Activated CD8-positive, alpha-beta T cell treated with anti-CD3 and anti-CD28 coated beads, Interleukin-2, amount 10 ng/mL, durations not matched to agents 7 days and 5 days (primary cell): ENCODE measurements around the gene SLC25A25. TPM values are rescaled to one million over a fixed set of nuclear protein-coding genes. Genes with fewer than 3 reads are reported as not detected.
"Not testable (repeated sequence)": the region's sequence is repeated elsewhere in the genome, so short reads cannot be mapped to it uniquely, and the experiment has no call there.

ENCODE experiments used
- ATAC-seq: fragments of 150-1000 bp; cut with Tn5 transposase; one replicate; pipeline ENCODE4 v1.10.0; 2021; ENCODE audit warnings: moderate library complexity
- CTCF ChIA-PET: fragments of 350-600 bp; sonication (Branson Sonifier 250); formaldehyde crosslinking; loops from one replicate; lab custom pipeline; 2021; ENCODE audit warnings: antibody characterized with exemption; lab: Charles Lee
- POLR2A ChIA-PET: fragments of 350-600 bp; sonication (Branson Sonifier 250); formaldehyde crosslinking; loops from one replicate; lab custom pipeline; 2021; ENCODE audit warnings: antibody characterized with exemption; lab: Charles Lee
- DNase-seq: peaks from one replicate; pipeline ENCODE4 v3.0.0-alpha.2; 2020
- H3K27ac Mint-ChIP-seq: one replicate; pipeline ENCODE4 v1.8.0; 2021; ENCODE audit warnings: mild to moderate bottlenecking, mixed read lengths
- H3K27me3 Mint-ChIP-seq: one replicate; pipeline ENCODE4 v1.8.0; 2021; ENCODE audit warnings: low read depth, mixed read lengths
- H3K36me3 Mint-ChIP-seq: one replicate; pipeline ENCODE4 v1.8.0; 2021; ENCODE audit warnings: low read depth, mixed read lengths
- H3K4me1 Mint-ChIP-seq: one replicate; pipeline ENCODE4 v1.8.0; 2021; ENCODE audit warnings: low read depth, mixed read lengths
- H3K4me3 Mint-ChIP-seq: one replicate; pipeline ENCODE4 v1.8.0; 2021; ENCODE audit warnings: mild to moderate bottlenecking, mixed read lengths
- H3K9me3 Mint-ChIP-seq: one replicate; pipeline ENCODE4 v1.8.0; 2022; ENCODE audit warnings: mixed read lengths; ENCODE audit not compliant: insufficient read depth
- total RNA-seq, 2 experiments: library from RNA; stranded (reverse); gene quantifications; one replicate each; pipeline ENCODE4 v1.2.3, GENCODE V29; 2021

SLC25A25 gene
- total RNA-seq, result 10 to 100 TPM; 17.2 to 19.2 TPM

DNA sequence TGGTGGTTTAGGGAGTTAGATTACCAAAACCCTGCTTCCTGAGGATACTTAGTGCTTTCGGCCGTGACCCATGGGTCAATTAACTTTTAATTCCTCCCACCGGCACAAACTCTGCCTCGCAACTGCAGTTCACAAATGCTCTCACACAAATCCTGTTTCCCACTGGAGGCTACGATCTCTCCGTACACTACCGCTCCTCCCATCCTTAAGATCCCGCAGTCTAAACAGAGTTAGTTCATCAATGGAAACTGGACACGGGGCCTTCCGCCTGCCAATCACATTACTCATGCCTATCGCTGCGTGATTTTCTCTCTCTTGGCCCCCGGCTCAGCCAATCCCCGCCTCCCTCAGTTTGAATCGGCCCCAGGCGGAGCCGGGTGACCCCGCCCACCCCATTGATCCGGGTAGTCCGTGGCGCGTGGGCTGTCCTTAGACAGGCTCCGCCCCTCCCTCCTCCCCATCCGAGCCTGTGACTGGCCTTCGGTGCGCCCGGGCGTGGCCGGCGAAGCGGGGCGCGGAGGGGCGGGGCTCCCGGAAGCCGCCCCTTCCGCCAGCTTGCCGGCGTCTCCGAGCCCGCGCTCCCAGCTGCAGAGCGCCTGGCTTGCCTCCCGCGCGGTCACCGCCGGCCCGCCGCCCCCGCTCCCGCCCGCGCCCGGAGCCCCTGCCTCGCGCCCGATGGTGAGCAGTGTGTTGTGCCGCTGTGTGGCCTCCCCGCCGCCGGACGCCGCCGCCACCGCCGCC, at the start of gene SLC25A25:
SLC25A25 (plus strand) TSS at position 588 of the 741 bp plus-strand sequence; CDS start at position 676, 88 bp downstream.
- peak; percentile 100 for DNase-seq
- peaks cover 40% of the 10 kb centered on the region for H3K36me3 Mint-ChIP-seq
- peak; percentile 82 for ATAC-seq
- POLR2A ChIA-PET, result interaction anchor here (0.6 to 2.3 kb wide), 12 partner anchors 10 to 346 kb away, joined by 3 to 12 read pairs (median 4); no protein-coding TSS in a partner anchor
- H3K27me3 Mint-ChIP-seq, result no peaks in the 10 kb centered on the region
- H3K4me3 Mint-ChIP-seq, result peak within 1 kb of the TSS; percentile 99
- H3K4me1 Mint-ChIP-seq, result peaks cover 50% of the 10 kb centered on the region
- CTCF ChIA-PET, result interaction anchor here (0.8 to 2.5 kb wide), 14 partner anchors 10 to 333 kb away, joined by 3 to 12 read pairs (median 4); partner anchors contain the start of gene TOR2A
- H3K27ac Mint-ChIP-seq, result peak within 1 kb of the TSS; percentile 90
- H3K9me3 Mint-ChIP-seq, result no peaks in the 10 kb centered on the region

DNA sequence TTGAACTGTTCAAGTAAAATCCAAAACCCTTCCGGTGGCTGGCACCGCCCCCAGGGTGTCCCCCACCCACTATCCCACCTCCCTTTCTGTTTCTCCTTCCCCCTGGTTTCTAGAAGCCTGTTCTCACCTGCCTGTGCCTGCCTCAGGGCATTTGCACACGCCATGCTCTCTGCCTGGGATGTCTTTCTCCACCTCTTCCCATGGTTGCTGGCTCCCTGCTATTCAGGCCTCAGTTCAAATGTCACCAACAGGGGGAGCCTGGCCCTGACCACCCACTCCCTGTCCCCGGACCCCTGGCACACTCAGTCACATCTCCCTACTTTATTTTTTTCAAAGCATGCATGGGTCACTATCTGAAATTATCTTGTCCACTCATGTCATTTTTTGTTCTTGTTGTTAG, 47.3 kb upstream of the SLC25A25 start:
- H3K27me3 Mint-ChIP-seq, result no peaks in the 10 kb centered on the region
- CTCF ChIA-PET, result interaction anchor here (0.7 to 2.5 kb wide), 7 partner anchors 12 to 127 kb away, joined by 3 to 12 read pairs (median 3); no protein-coding TSS in a partner anchor
- H3K4me1 Mint-ChIP-seq, result peaks cover 60% of the 10 kb centered on the region
- ATAC-seq, result no peak
- no peaks in the 10 kb centered on the region for H3K9me3 Mint-ChIP-seq
- DNase-seq, result no peak
- no peaks in the 10 kb centered on the region for H3K36me3 Mint-ChIP-seq
- POLR2A ChIA-PET, result interaction anchor here (1.2 to 2.4 kb wide), 3 partner anchors 13 to 49 kb away, joined by 3 to 7 read pairs (median 3); no protein-coding TSS in a partner anchor
- peak overlapping the region; percentile 66 for H3K27ac Mint-ChIP-seq
- H3K4me3 Mint-ChIP-seq, result no peak overlapping the region

DNA sequence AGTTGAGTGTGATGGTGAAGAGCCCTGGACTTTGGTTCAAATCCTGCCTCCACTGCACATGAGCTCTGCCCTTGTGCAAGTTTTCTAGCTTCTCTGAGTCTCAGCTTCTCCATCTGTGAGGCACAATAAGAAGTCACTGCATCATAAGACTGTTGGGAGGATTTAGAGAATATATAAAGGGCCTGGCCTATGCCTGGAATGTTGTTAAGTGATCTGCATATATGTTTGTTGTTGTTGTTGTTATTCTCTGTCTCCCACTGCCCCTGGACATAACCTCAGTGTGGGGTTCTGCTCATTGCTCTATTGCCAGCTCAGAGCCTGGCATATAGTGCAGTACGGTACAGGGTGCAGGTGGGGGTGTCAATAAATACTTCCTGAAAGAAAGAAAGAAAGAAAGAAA, 46.9 kb upstream of the SLC25A25 start:
- Mint-ChIP-seq H3K4me1 (peaks cover 62% of the 10 kb centered on the region), H3K27ac (peak overlapping the region; percentile 66), H3K4me3 (no peak overlapping the region), H3K27me3 (no peaks in the 10 kb centered on the region), H3K9me3 (no peaks in the 10 kb centered on the region), H3K36me3 (no peaks in the 10 kb centered on the region)
- POLR2A ChIA-PET, result interaction anchor here (1.3 to 2.4 kb wide), 2 partner anchors 14 to 50 kb away, joined by 3 to 7 read pairs; no protein-coding TSS in a partner anchor
- no peak for ATAC-seq
- no peak for DNase-seq
- CTCF ChIA-PET, result interaction anchor here (0.7 to 2.5 kb wide), 4 partner anchors 13 to 128 kb away, joined by 3 to 12 read pairs (median 3); no protein-coding TSS in a partner anchor

DNA sequence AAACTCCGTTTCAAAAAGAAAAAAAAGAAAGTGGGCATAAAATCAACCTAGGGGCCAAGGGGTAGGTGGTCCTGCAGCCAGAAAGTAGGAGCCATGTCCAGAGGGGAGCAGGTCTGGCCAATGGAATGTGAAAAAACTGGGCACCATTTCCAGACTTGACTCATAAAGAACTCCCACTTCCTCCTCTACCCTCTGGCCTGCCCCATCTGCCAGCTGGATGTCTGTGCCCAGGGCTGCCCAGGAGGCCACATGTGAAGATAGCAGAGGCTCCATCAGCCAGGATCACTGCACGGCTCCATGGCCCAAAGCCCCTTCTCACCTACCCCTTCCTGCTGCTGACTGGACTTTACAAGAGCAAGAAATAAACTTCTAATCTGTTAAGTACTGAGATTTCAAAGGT, 45.1 kb upstream of the SLC25A25 start:
- no peaks in the 10 kb centered on the region for H3K36me3 Mint-ChIP-seq
- POLR2A ChIA-PET, result interaction anchor here (1.3 kb wide), 1 partner anchor 15 kb away, joined by 5 read pairs; no protein-coding TSS in a partner anchor

DNA sequence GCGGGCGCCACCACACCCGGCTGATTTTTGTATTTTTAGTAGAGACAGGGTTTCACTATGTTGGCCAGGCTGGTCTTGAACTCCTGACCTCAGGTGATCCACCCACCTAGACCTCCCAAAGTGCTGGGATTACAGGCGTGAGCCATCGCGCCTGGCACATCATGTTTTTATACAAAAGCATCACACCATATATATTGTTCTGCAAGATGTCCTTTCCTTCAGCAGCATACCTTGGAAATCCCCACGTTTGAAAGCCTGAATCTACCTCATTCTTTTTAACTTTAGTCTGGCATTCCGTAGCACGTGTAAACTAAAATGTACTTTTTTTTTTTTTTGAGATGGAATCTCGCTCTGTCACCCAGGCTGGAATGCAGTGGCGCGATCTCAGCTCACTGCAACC, 44.4 kb upstream of the SLC25A25 start:
- CTCF ChIA-PET, result interaction anchor here (3.9 to 4.7 kb wide), 2 partner anchors 11 to 44 kb away, joined by 26 to 32 read pairs; partner anchors contain the start of gene EEIG1
- ATAC-seq, H3K4me3 Mint-ChIP-seq, H3K9me3 Mint-ChIP-seq, H3K36me3 Mint-ChIP-seq, DNase-seq, H3K27me3 Mint-ChIP-seq, H3K27ac Mint-ChIP-seq, POLR2A ChIA-PET: not testable (repeated sequence)
- H3K4me1 Mint-ChIP-seq, result peaks cover 87% of the 10 kb centered on the region

More for the DNA sequence above, 45.1 kb upstream of the SLC25A25 start:
- Mint-ChIP-seq H3K4me3 (no peak overlapping the region), H3K27me3 (no peaks in the 10 kb centered on the region), H3K9me3 (no peaks in the 10 kb centered on the region), H3K27ac (peak overlapping the region; percentile 62), H3K4me1 (peaks cover 79% of the 10 kb centered on the region)
- ATAC-seq (no peak), DNase-seq (no peak)
- CTCF ChIA-PET, result no interaction called here

DNA sequence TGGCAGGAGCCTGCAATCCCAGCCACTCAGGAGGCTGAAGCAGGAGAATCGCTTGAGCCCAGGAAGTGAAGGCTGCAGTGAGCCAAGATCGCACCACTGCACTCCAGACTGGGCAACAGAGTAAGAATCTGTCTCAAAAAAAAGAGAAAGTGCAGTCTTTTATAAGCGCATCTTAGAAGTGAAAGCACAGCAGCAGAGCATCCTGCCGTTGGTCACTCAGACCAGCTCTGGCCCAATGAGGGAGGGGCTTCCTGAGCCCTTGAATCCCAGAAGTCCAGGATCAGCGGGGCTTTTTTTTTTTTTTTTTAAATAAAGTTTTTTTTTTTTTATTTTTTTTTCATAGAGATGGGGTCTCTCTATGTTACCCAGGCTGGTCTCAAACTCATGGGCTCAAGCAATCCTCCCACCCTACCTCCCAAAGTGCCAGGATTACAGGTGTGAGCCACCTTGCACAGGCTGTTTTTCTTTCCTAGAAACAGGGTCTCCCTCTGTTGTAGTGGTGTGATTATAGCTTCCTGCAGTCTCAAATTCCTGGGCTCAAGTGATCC, 43.2 kb upstream of the SLC25A25 start:
- DNase-seq, result peak; percentile 39
- peaks cover 92% of the 10 kb centered on the region for H3K4me1 Mint-ChIP-seq
- CTCF ChIA-PET, result interaction anchor here (1.0 to 4.7 kb wide), 7 partner anchors 8 to 69 kb away, joined by 3 to 32 read pairs (median 25); partner anchors contain the start of genes EEIG1, NAIF1 and SLC25A25
- peak overlapping the region; percentile 71 for H3K4me3 Mint-ChIP-seq
- no peaks in the 10 kb centered on the region for H3K27me3 Mint-ChIP-seq
- ATAC-seq, result no peak
- H3K27ac Mint-ChIP-seq, result peak overlapping the region; percentile 96
- no peaks in the 10 kb centered on the region for H3K9me3 Mint-ChIP-seq
- POLR2A ChIA-PET, result interaction anchor here (0.7 to 12.5 kb wide), 8 partner anchors 10 to 110 kb away, joined by 3 to 183 read pairs (median 5); partner anchors contain the start of genes DPM2, EEIG1 and NAIF1
- no peaks in the 10 kb centered on the region for H3K36me3 Mint-ChIP-seq

DNA sequence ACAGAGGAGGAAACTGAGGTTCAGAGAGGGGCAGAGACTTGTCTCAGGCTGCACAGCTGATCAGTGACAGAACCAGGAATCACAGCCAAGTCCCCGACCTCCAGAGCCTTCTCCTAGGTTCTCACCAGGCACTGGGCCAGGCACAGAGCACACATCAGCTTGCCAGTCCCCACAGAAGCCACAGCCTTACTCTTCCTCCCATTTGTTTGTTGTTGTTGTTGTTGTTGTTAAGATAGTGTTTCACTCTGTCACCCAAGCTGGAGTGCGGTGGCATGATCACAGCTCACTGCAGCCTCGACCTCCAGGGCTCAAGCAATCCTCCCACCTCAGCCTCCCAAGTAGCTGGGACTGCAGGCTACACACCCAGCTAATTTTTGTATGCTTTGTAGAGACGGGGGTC, 42.3 kb upstream of the SLC25A25 start:
- CTCF ChIA-PET, result interaction anchor here (0.8 to 4.7 kb wide), 12 partner anchors 9 to 83 kb away, joined by 3 to 32 read pairs (median 7); partner anchors contain the start of genes EEIG1, NAIF1 and SLC25A25
- Mint-ChIP-seq H3K4me1 (peaks cover 93% of the 10 kb centered on the region), H3K27ac (peak overlapping the region; percentile 96), H3K4me3 (peak overlapping the region; percentile 71), H3K27me3 (no peaks in the 10 kb centered on the region), H3K9me3 (no peaks in the 10 kb centered on the region), H3K36me3 (peaks cover 1% of the 10 kb centered on the region)
- DNase-seq (peak; percentile 54), ATAC-seq (peak; percentile 20)
- POLR2A ChIA-PET, result interaction anchor here (0.8 to 12.5 kb wide), 10 partner anchors 8 to 111 kb away, joined by 3 to 183 read pairs (median 6); partner anchors contain the start of genes DPM2, EEIG1 and NAIF1

DNA sequence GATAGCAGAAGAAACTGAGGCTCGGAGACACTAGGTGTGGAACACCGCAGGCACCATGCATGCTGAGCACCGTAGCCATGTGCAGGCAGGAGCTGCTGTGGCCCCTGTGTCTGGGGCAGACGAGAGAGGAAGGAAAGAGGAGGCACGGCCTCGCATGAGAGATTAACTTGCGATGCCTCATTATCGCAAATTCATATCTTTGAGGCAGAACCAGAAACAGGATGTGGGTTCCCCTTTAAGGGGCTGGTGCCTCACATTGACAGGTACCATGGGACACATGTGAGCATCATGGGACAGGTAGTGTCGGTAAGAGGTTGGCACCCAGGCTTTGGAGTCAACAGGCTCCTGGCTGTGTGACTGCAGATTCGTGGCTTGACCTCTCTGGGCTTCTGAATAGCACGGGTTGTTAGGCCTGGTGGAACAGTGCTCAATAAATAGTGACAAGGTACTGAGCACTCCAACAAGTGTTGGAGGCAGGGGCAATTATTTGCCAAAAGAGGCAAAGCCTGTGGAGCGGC, 41.7 kb upstream of the SLC25A25 start:
- ATAC-seq, result peak; percentile 70
- Mint-ChIP-seq H3K9me3 (no peaks in the 10 kb centered on the region), H3K27ac (peak overlapping the region; percentile 96), H3K4me3 (peak overlapping the region; percentile 71), H3K27me3 (no peaks in the 10 kb centered on the region), H3K4me1 (peaks cover 93% of the 10 kb centered on the region), H3K36me3 (peaks cover 3% of the 10 kb centered on the region)
- POLR2A ChIA-PET, result interaction anchor here (0.8 to 12.5 kb wide), 9 partner anchors 8 to 89 kb away, joined by 3 to 183 read pairs (median 7); partner anchors contain the start of genes DPM2, EEIG1 and NAIF1
- CTCF ChIA-PET, result interaction anchor here (0.8 to 4.7 kb wide), 13 partner anchors 9 to 292 kb away, joined by 3 to 32 read pairs (median 6); partner anchors contain the start of genes EEIG1, NAIF1 and SLC25A25
- peak; percentile 92 for DNase-seq

DNA sequence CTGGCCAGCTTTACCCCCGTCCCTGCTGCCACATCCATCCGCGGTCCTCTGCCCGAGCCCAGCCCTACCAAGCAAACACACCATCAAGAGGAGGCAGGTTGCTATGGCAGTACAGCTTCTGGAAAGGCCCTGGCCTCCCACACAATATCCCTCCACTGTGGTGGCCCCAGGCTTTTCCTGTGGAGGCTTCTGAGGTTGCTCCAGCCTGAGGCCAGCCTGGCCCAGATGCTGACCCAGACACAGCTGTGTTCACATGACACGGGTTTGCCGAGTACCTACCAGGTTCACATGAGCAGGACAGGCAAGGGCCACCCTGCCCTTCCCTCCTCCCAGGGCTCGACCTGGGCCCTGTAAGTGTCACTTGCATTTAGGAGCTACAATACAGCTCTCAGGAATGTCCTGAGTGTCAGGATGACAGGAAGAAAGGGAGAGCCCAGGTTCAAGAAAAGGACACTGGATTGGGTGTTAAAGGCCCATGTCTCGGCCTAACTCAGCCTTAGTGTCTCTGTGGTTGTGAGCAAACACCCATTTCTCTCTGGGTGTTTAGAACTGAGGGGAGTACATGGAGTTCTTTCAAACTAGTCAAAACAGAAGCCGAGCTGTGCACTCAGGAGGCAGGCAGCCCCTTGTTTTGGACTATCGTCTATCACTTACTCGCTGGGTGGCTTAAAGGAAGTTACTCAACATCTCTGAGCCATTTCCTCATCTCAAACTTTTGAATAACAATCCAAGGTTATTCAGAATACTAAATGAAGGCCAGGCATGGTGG, 41.1 kb upstream of the SLC25A25 start:
- H3K4me3 Mint-ChIP-seq, result peak overlapping the region; percentile 71
- ChIA-PET CTCF (interaction anchor here (0.8 to 4.7 kb wide), 13 partner anchors 8 to 292 kb away, joined by 3 to 32 read pairs (median 5); partner anchors contain the start of genes EEIG1, NAIF1 and SLC25A25), POLR2A (interaction anchor here (0.6 to 12.5 kb wide), 9 partner anchors 10 to 85 kb away, joined by 3 to 183 read pairs (median 7); partner anchors contain the start of genes EEIG1 and NAIF1)
- ATAC-seq, result peak; percentile 24
- peaks cover 3% of the 10 kb centered on the region for H3K36me3 Mint-ChIP-seq
- peak overlapping the region; percentile 96 for H3K27ac Mint-ChIP-seq
- H3K9me3 Mint-ChIP-seq, result no peaks in the 10 kb centered on the region
- DNase-seq, result peak; percentile 59
- peaks cover 93% of the 10 kb centered on the region for H3K4me1 Mint-ChIP-seq
- no peaks in the 10 kb centered on the region for H3K27me3 Mint-ChIP-seq

DNA sequence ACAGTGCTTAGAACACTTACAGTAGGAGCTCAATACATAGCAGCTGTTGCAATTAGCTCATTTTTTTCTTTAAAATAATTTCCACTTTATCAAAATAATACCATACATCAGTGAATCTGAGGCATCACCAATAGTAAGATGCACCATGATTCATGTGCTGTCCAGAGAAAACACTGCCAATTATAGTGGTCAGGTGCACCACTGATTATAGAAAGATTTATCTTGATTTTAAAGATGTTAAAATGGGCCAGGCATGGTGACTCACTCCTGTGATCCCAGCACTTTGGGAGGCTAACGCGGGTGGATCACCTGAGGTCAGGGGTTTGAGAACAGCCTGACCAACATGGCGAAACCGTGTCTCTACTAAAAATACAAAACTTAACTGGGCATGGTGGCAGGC, 40.3 kb upstream of the SLC25A25 start:
- Mint-ChIP-seq H3K9me3 (no peaks in the 10 kb centered on the region), H3K4me3 (peak overlapping the region; percentile 50), H3K4me1 (peaks cover 91% of the 10 kb centered on the region), H3K27me3 (no peaks in the 10 kb centered on the region), H3K27ac (peak overlapping the region; percentile 96), H3K36me3 (peaks cover 3% of the 10 kb centered on the region)
- DNase-seq (no peak), ATAC-seq (no peak)
- ChIA-PET CTCF (interaction anchor here (0.9 to 4.7 kb wide), 10 partner anchors 7 to 293 kb away, joined by 3 to 32 read pairs (median 8); partner anchors contain the start of gene EEIG1), POLR2A (interaction anchor here (0.6 to 12.5 kb wide), 4 partner anchors 21 to 86 kb away, joined by 3 to 183 read pairs (median 18); partner anchors contain the start of gene EEIG1)
